H1 (cell line): ENCODE measurements around the gene ZNF407.

ENCODE experiments used
- JUN ChIP-seq: IDR thresholded peaks from 2 replicates; pipeline ENCODE4 v1.6.1; 2011; ENCODE audit warnings: low read depth, mild to moderate bottlenecking, improper control_type of control experiment, low read length
- KDM5A ChIP-seq: fragments of 200-600 bp; IDR thresholded peaks from 2 replicates; pipeline ENCODE4 v1.7.1; 2012; ENCODE audit warnings: mild to moderate bottlenecking, low read length, inconsistent platforms, mixed read lengths
- POLR2A ChIP-seq, 2 experiments: IDR thresholded peaks; 1 replicate in 1 of 2; 2 replicates in 1 of 2; pipeline ENCODE4 v1.6.1; 2011; ENCODE audit warnings: low read depth in 2 of 2, low read length in 2 of 2, mild to moderate bottlenecking in 2 of 2; ENCODE audit errors: control extremely low read depth in 1 of 2
- TF ChIP-seq, protein P1 (sequence below): IDR thresholded peaks from 2 replicates; pipeline ENCODE4 v1.6.1; 2012; ENCODE audit warnings: inconsistent platforms
- TF ChIP-seq, protein P2 (sequence below), 3 experiments: IDR thresholded peaks; 1 replicate in 2 of 3; 2 replicates in 1 of 3; pipeline versions ENCODE4 v1.5.1 to v1.6.1; 2011; ENCODE audit warnings: low read length in 3 of 3, mild to moderate bottlenecking in 3 of 3, inconsistent platforms in 2 of 3, low read depth in 1 of 3, moderate library complexity in 1 of 3; ENCODE audit not compliant: insufficient read depth in 1 of 3; ENCODE audit errors: control extremely low read depth in 1 of 3

DNA sequence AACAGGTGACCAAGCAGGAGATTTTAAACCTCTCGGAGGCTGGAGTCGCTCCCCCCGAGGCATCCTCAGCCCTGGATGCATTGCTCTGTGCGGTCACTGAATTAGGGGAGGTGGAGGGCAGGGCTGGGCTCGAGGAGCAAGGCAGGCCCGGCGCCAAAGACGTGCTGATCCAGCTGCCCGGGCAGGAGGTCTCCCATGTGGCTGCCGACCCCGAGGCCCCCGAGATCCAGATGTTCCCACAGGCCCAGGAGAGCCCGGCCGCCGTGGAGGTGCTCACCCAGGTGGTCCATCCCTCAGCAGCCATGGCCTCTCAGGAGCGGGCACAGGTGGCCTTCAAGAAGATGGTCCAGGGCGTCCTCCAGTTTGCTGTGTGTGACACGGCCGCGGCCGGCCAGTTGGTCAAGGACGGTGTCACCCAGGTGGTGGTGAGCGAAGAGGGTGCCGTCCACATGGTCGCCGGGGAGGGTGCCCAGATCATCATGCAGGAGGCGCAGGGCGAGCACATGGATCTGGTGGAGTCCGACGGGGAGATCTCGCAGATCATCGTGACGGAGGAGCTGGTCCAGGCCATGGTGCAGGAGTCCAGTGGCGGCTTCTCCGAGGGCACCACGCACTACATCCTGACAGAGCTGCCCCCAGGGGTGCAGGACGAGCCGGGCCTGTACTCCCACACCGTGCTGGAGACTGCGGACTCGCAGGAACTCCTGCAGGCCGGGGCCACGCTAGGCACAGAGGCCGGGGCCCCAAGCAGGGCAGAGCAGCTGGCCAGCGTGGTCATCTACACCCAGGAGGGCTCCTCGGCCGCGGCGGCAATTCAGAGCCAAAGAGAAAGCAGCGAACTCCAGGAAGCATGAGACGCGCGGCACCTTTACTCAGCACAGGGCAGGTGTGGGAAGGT is 466.2 kb downstream of the ZNF407 start:
- TF ChIP-seq KDM5A: no peak
- TF ChIP-seq JUN: no peak
- TF ChIP-seq, protein P1, sequence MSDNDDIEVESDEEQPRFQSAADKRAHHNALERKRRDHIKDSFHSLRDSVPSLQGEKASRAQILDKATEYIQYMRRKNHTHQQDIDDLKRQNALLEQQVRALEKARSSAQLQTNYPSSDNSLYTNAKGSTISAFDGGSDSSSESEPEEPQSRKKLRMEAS: no peak
- no peak for TF ChIP-seq POLR2A (IDR thresholded peaks at IDR 0.05; ENCODE audit: control extremely low read depth in 1 of 2, low read depth in 2 of 2, low read length in 2 of 2)
- TF ChIP-seq, protein P2, sequence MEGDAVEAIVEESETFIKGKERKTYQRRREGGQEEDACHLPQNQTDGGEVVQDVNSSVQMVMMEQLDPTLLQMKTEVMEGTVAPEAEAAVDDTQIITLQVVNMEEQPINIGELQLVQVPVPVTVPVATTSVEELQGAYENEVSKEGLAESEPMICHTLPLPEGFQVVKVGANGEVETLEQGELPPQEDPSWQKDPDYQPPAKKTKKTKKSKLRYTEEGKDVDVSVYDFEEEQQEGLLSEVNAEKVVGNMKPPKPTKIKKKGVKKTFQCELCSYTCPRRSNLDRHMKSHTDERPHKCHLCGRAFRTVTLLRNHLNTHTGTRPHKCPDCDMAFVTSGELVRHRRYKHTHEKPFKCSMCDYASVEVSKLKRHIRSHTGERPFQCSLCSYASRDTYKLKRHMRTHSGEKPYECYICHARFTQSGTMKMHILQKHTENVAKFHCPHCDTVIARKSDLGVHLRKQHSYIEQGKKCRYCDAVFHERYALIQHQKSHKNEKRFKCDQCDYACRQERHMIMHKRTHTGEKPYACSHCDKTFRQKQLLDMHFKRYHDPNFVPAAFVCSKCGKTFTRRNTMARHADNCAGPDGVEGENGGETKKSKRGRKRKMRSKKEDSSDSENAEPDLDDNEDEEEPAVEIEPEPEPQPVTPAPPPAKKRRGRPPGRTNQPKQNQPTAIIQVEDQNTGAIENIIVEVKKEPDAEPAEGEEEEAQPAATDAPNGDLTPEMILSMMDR (IDR thresholded peaks at IDR 0.05; ENCODE audit: control extremely low read depth in 1 of 3, insufficient read depth in 1 of 3, low read depth in 1 of 3, low read length in 3 of 3): no peak
